Lung (tissue), 12 donors: ENCODE results near the gene FOXN1. TPM values are rescaled to one million over a fixed set of nuclear protein-coding genes. Genes with fewer than 3 reads are reported as not detected.

Experiments used
- ATAC-seq: fragments of 200-7000 bp; cut with Tn5 transposase; one replicate; pipeline ENCODE4 v1.9.1; 2020; ENCODE audit warnings: moderate number of reproducible peaks; ENCODE audit not compliant: insufficient read depth, low FRiP score
- DNase-seq, 3 donors: peaks; one replicate each; pipeline ENCODE4 v3.0.0-alpha.2; 2013 to 2017
- H3K27ac ChIP-seq, 2 donors: one replicate each; pipeline ENCODE4 v1.5.1; 2013; ENCODE audit warnings: mild to moderate bottlenecking in 2 of 2, moderate library complexity in 2 of 2, control low read depth in 1 of 2, inconsistent platforms in 1 of 2, low read depth in 1 of 2, low read length in 1 of 2
- H3K27me3 ChIP-seq, 3 donors: one replicate each; pipeline ENCODE4 v1.5.1; 2013; ENCODE audit warnings: low read length in 2 of 3; ENCODE audit not compliant: control insufficient read depth in 3 of 3, insufficient read depth in 3 of 3
- H3K36me3 ChIP-seq, 4 donors: one replicate each; pipeline ENCODE4 v1.5.1; 2013; ENCODE audit warnings: low read length in 4 of 4, mild to moderate bottlenecking in 1 of 4, moderate library complexity in 1 of 4; ENCODE audit not compliant: control insufficient read depth in 4 of 4, insufficient read depth in 4 of 4
- H3K4me1 ChIP-seq, 5 donors: one replicate each; pipeline ENCODE4 v1.5.1; 2013; ENCODE audit warnings: low read length in 5 of 5, mild to moderate bottlenecking in 2 of 5, moderate library complexity in 1 of 5; ENCODE audit not compliant: control insufficient read depth in 5 of 5, insufficient read depth in 5 of 5
- H3K4me3 ChIP-seq: one replicate; pipeline ENCODE4 v1.5.1; 2013; ENCODE audit warnings: mild to moderate bottlenecking, control low read depth, moderate library complexity
- H3K9ac ChIP-seq, 2 donors: one replicate each; pipeline ENCODE4 v1.5.1; 2013; ENCODE audit warnings: low read length in 2 of 2, control low read depth in 1 of 2; ENCODE audit not compliant: insufficient read depth in 1 of 2
- H3K9me3 ChIP-seq, 4 donors: one replicate each; pipeline ENCODE4 v1.5.1; 2013; ENCODE audit warnings: low read length in 3 of 4, mild to moderate bottlenecking in 1 of 4, moderate library complexity in 1 of 4; ENCODE audit not compliant: control insufficient read depth in 4 of 4, insufficient read depth in 3 of 4
- CTCF ChIP-seq: IDR thresholded peaks from 2 replicates; pipeline ENCODE4 v1.5.1; 2012; ENCODE audit warnings: mild to moderate bottlenecking; ENCODE audit errors: control extremely low read depth, extremely low read depth
- WGBS, 2 donors: extraction: QIAGEN DNeasy Blood & Tissue Kit; methylation state at CpG; one replicate each; pipeline ENCODE4 v1.1.7; 2013; 5-methylcytosine and 5-hydroxymethylcytosine counted together
- polyA plus RNA-seq, 2 donors: library from polyadenylated mRNA; stranded (reverse); fragments of 200-250 nt; gene quantifications; one replicate each; pipeline ENCODE4 v1.2.1, GENCODE V29; 2013
- total RNA-seq, 2 donors: library from RNA; depleted of rRNA in 1 of 2; stranded (reverse); fragments of >200 nt in 1 of 2; gene quantifications; one replicate each; pipeline ENCODE4 v1.2.1, GENCODE V29; 2014 to 2021
- donor health status: control.
- donor health status: control.
- donor health status: Bipolar disorder and iron deficiency.
- donor health status: healthy.
- donor health status: DM: yes; HTN: yes; CAD: no.

The FOXN1 gene
- total and polyA plus RNA-seq, 4 donors = 0.13 to 0.25 (median 0.18) TPM; not detected in 1

- no peak overlapping the region for H3K9ac ChIP-seq
- no peak overlapping the region for H3K27ac ChIP-seq
- H3K9me3 ChIP-seq = no peaks in the 10 kb centered on the region
- WGBS, 2 donors = 76 to 79% methylated on average over 9 of the region's 9 CpGs
- TF ChIP-seq CTCF = no peak
- H3K27me3 ChIP-seq = no peaks in the 10 kb centered on the region
- DNase-seq = no peak
- no peak for ATAC-seq
- peaks cover 0 to 9% (median 0%) of the 10 kb centered on the region in 5 donors for H3K4me1 ChIP-seq
- H3K36me3 ChIP-seq = no peaks in the 10 kb centered on the region
- H3K4me3 ChIP-seq = no peak overlapping the region
These were observed 6.3 kb upstream of the FOXN1 start for GRCh38 chr17:28499684-28500357.

GRCh38 chr17:28500712-28501379 is 5.3 kb upstream of the FOXN1 start:
- Histone ChIP-seq H3K27me3 (no peaks in the 10 kb centered on the region), H3K4me1 (peaks cover 0 to 9% (median 0%) of the 10 kb centered on the region in 5 donors), H3K9ac (no peak overlapping the region), H3K27ac (no peak overlapping the region), H3K36me3 (no peaks in the 10 kb centered on the region), H3K4me3 (no peak overlapping the region), H3K9me3 (no peaks in the 10 kb centered on the region)
- 59 to 69% methylated on average over 13 of the region's 13 CpGs for WGBS, 2 donors
- DNase-seq (no peak), ATAC-seq (no peak)
- TF ChIP-seq CTCF = no peak

- 86 to 91% methylated on average over 3 of the region's 3 CpGs for WGBS, 2 donors
- no peaks in the 10 kb centered on the region for H3K27me3 ChIP-seq
- no peak overlapping the region for H3K9ac ChIP-seq
- no peak overlapping the region for H3K4me3 ChIP-seq
- no peak for DNase-seq
- no peak for ATAC-seq
- no peak overlapping the region for H3K27ac ChIP-seq
- peaks cover 0 to 9% (median 0%) of the 10 kb centered on the region in 5 donors for H3K4me1 ChIP-seq
- no peak for TF ChIP-seq CTCF
- H3K9me3 ChIP-seq = no peaks in the 10 kb centered on the region
- H3K36me3 ChIP-seq = no peaks in the 10 kb centered on the region
These were observed 4.5 kb upstream of the FOXN1 start for GRCh38 chr17:28501421-28502284.
